ENCODE data around the gene PHF12. TPM values are rescaled to one million over a fixed set of nuclear protein-coding genes. Genes with fewer than 3 reads are reported as not detected.

PHF12 gene
- total and polyA plus RNA-seq, 2 of the 8 experiments (the other 6 are each of a cell fraction or from before 2014, with no cell fraction given): 38.8 to 65.7 TPM

GRCh38 chr17:28997806-28998205, 46.5 kb upstream of the PHF12 start:
- no CpG with 5 or more reads among the region's 1 CpG for WGBS, 2 experiments (ENCODE audit: extremely low coverage in 1 of 2, insufficient coverage in 1 of 2, insufficient read length in 1 of 2, insufficient replicate concordance in 2 of 2, low coverage in 1 of 2, low lambda C conversion rate in 2 of 2, missing lambda C conversion rate in 1 of 2)
- Histone ChIP-seq H2BK15ac (ENCODE audit: low read length) (no peak overlapping the region; the same call in 1 of the 2 replicates), H2BK5ac (ENCODE audit: low read depth, low read length) (no peak overlapping the region), H3K14ac (ENCODE audit: insufficient read length) (no peak overlapping the region), H4K91ac (replicated peaks; ENCODE audit: insufficient read length, low read length) (no peak overlapping the region), H3K4ac (replicated peaks; ENCODE audit: insufficient read length, low read depth, low read length) (no peak overlapping the region), H4K5ac (ENCODE audit: insufficient read length, low read depth, low read length) (no peak overlapping the region), H4K8ac (ENCODE audit: extremely low read depth, insufficient read depth, low read length) (no peak overlapping the region), H3K23me2 (ENCODE audit: low read depth, low read length) (no peaks in the 10 kb centered on the region), H3K9me3 (ENCODE audit: insufficient read depth in 2 of 2, low read depth in 1 of 2, low read length in 1 of 2) (no peaks in the 10 kb centered on the region), H2BK12ac (ENCODE audit: low read depth, low read length) (0 out of 2 replicates have a peak overlapping the region, but pooled peaks have one; percentile 27), H3K4me2 (ENCODE audit: insufficient read depth in 1 of 2, low read depth in 2 of 2, low read length in 2 of 2) (peak overlapping the region in 1 of 2 experiments; percentile 17; a peak in 1 of 4 replicates), H3K4me3 (ENCODE audit: extremely low read depth in 1 of 4, insufficient read depth in 2 of 4, low read depth in 3 of 4, low read length in 4 of 4) (no peak overlapping the region), H3K79me2 (ENCODE audit: control insufficient read depth in 1 of 2, insufficient read depth in 2 of 2, low read length in 2 of 2) (no peaks in the 10 kb centered on the region), H2BK20ac (ENCODE audit: low read length) (no peak overlapping the region), H2AFZ (ENCODE audit: low read length) (no peak overlapping the region), H3K18ac (ENCODE audit: extremely low read depth, low read length) (no peak overlapping the region; the same call in 1 of the 2 replicates), H3K23ac (ENCODE audit: insufficient read length) (no peak overlapping the region), H3K27ac (ENCODE audit: low read depth, low read length) (no peak overlapping the region), H3K56ac (replicated peaks; ENCODE audit: insufficient read length, low read depth, low read length) (no peak overlapping the region), H2AK5ac (ENCODE audit: low read depth, low read length) (no peak overlapping the region), H2BK120ac (replicated peaks; ENCODE audit: low read depth, low read length) (no peak overlapping the region), H3K9ac (replicated peaks in 1 of 4; ENCODE audit: extremely low read depth in 1 of 4, low read depth in 3 of 4, low read length in 3 of 4) (no peak overlapping the region), H3K27me3 (replicated peaks in 1 of 4; ENCODE audit: control insufficient read depth in 3 of 4, extremely low read depth in 1 of 4, insufficient read depth in 3 of 4, low read length in 3 of 4) (no peaks in the 10 kb centered on the region; a peak in 3 of 7 replicates), H4K20me1 (replicated peaks in 1 of 2; ENCODE audit: control insufficient read depth in 1 of 2, insufficient read depth in 2 of 2, low read length in 2 of 2) (no peaks in the 10 kb centered on the region), H3K36me3 (ENCODE audit: control insufficient read depth in 2 of 4, insufficient read depth in 4 of 4, low read length in 3 of 4) (no peaks in the 10 kb centered on the region), H3K4me1 (replicated peaks in 1 of 4; ENCODE audit: control insufficient read depth in 3 of 4, insufficient read depth in 4 of 4, low read length in 3 of 4) (peaks cover 4 to 31% (median 20%) of the 10 kb centered on the region in 4 experiments), H3K79me1 (ENCODE audit: low read depth, low read length) (no peaks in the 10 kb centered on the region)
- CTCF ChIA-PET (ENCODE audit: partially characterized antibody): interaction anchor here (0.7 to 17.9 kb wide), 6 partner anchors 16 to 117 kb away, joined by 3 to 239 read pairs (median 3); no protein-coding TSS in a partner anchor
- FAIRE-seq (no peak), DNase-seq (ENCODE audit: low read depth in 1 of 2, low spot score in 2 of 2) (no peak)
- TF ChIP-seq POU5F1 (IDR thresholded peaks at IDR 0.05; ENCODE audit: low read depth, low read length) (no peak), SIRT6 (IDR thresholded peaks at IDR 0.05; ENCODE audit: low read length) (no peak), ATF3 (IDR thresholded peaks at IDR 0.05; ENCODE audit: insufficient read depth, low read depth, low read length) (no peak), SRF (IDR thresholded peaks at IDR 0.05; ENCODE audit: low read depth, low read length) (no peak), CHD2 (IDR thresholded peaks at IDR 0.05; ENCODE audit: low read length) (no peak), MAX (IDR thresholded peaks at IDR 0.05) (no peak), KDM4A (IDR thresholded peaks at IDR 0.05; ENCODE audit: low read depth, low read length, severe bottlenecking) (no peak)
- POLR2A ChIA-PET (ENCODE audit: partially characterized antibody): interaction anchor here (0.8 to 2.3 kb wide), 3 partner anchors 11 to 34 kb away, joined by 3 to 7 read pairs (median 4); no protein-coding TSS in a partner anchor
